GM21360 (cell line): ENCODE results near the gene FOXD2.

Experiments used
- ATAC-seq: cut with Tn5 transposase; IDR thresholded peaks from one replicate; pipeline ENCODE4 v1.9.1; 2021; ENCODE audit warnings: mild to moderate bottlenecking, moderate library complexity; ENCODE audit not compliant: unreplicated experiment

The FOXD2 gene

DNA sequence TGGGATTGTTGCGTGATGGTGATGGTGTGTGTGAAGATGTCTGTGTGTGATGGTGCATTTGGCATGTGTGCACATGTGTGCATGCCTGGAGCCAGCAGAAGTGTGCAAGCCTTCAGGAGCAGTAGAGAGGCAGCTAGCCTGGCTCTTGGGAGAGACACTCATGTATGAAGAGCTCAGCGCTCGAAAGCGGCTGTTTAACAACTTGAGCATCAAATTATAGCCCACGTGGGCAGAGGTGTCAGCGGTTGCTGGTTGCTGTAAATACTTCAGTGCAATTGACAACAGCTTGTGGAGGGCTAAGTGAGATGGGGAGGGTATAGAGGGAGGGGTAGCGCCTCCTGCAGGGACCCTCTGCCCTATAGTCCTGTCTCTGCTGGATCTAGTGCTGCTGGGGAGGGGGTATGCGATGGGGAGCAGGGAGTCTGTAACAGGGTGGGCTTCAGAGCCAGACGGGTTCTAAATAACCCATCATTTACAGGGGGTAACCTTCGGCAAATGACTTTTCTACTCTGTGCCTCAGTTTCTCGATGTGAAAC, 21.5 kb downstream of the FOXD2 start:
- no peak for ATAC-seq

DNA sequence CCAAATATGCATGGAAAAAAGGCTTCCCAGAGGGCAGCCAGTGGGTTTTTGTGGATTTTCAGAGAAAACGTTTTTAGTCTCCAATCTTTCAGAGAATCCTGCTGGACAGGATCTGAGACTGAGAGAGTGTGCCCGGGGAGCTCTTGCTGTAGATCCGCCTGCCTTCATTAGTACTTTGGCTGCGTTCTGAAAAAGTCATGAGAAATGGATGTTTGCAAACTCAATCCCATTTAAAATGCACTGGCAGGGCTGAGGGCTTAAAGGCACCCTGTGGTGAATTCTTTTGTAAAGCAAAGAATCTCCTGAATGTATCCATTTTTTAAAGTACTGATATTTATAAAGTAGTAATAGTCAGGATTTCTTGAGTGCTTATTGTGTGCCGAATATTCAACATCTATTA, 22.2 kb downstream of the FOXD2 start:
- no peak for ATAC-seq

DNA sequence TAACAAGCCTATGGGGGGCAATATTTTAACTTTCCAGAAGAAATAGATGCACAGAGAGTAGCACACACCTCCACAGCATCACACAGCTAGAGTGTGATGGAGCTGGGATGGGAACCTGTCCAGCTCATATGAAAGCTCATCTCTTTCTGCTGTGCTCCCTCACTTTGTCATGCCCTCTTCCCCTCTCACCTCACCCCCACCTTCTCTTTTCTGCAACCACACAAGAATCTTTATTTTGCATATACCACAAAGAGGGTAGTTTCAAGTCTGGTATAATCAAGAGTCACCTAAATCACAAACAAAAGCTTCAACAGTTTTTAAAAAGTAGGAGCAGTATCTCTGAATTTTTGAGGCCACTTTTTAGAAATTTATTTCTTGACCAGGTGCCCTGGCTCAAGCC, 22.6 kb downstream of the FOXD2 start:
- no peak for ATAC-seq

DNA sequence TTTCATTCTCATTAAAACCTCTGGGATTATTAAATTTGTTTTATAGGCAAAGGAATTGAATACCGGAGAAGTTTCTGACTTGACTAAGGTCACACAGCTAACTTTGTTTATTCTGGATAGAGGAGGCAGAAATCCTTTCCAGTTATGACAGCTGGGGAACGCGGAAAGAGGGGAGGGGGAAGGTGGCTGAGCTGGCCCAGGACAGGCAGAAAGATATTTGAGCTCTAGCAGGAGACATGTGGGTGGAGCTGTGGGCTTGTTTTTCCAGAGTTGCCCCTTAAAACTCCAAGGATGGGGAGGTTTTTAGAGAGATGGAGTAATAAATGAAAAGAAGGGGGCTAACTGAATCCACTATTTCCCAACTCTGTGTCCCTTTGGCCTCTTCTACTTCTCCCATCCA, 27.8 kb downstream of the FOXD2 start:
- no peak for ATAC-seq

DNA sequence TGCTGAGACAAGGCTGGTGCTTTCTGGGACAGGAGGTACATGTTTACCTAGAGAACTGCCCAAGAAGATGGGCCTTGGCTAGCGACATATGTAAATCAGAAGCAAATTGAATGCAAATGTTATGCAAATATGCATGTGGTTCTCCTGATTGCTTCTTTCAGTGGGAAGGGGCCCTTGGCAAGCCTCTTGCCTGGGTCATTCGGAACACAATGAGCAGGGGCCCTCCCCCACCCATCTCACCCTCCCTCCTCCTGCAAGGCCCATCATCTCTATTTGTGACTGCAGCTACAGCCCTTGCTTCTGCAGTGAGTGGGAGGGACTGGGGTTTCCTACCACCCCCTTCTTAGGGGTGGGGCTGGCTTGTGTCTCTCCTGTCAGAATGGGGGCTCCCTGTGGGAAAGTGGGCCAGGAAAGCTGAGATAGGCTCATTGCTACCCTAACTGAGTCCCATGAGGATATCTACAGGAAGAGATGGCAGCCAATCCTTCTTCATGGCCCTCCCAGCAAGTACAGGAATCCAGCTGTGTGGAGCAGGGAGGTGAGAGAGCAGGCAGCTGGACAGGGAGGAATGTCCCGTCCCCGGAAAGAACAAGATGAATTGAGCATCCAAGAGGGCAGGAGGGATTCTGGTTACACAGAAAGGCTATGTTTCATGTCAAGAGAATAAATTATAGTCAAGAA, 31.0 kb downstream of the FOXD2 start:
- ATAC-seq = no peak

DNA sequence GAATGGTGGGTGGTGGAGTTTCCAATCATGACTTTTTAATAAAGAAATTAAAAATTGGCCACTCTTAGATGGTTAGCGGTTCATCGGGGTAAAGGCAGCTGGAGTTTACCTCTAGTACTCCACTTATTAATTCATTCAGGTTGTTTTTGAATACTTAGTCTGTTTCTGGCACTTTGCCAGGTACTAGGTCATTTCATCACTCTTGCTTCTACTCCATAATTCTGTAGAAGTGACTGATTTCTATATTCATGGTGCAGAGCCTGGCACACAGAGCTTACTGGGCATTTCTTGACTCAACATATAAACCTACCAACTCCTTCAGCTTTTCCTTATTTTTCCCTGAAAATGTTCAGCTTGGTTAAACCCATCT, 31.5 kb downstream of the FOXD2 start:
- ATAC-seq = no peak

DNA sequence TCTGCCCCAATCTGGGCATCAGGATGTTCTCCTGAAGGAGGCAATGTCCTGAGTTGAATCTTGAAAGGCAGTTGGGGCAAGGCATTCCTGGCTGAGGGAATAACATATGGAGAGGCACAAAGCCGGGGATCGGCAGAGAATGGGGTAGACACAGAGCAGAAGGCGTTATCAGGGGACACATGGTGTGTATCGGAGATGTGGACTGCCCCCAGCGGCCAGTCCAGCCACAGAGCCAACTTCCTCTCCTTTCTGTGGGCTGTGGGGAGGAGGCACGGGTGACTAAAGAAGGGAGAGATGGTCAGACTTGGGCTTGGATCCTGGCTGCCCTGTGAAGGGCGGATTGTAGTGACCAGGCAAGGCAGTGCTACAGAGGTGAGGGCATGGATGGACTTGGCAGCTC, 32.1 kb downstream of the FOXD2 start:
- ATAC-seq = no peak

DNA sequence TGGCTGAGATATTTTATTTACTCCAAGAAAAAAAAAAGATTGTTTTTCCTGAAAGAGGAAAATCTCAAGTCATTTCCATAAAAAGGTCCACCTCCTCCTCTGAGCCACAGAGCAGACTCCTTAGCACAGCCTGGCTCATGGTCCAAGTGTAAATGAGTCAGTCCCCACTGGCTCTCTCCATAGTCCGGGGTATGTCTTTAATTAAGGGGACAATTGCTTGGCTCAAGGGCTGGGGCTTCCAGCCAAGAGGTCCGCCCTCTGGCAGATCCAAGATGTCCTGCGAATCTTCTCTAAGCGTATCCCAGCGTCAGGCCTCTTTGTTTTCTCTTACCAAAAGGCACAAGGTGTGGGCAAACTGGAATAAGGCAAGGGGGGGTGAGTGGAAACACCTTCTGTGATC, 33.3 kb downstream of the FOXD2 start:
- no peak for ATAC-seq

DNA sequence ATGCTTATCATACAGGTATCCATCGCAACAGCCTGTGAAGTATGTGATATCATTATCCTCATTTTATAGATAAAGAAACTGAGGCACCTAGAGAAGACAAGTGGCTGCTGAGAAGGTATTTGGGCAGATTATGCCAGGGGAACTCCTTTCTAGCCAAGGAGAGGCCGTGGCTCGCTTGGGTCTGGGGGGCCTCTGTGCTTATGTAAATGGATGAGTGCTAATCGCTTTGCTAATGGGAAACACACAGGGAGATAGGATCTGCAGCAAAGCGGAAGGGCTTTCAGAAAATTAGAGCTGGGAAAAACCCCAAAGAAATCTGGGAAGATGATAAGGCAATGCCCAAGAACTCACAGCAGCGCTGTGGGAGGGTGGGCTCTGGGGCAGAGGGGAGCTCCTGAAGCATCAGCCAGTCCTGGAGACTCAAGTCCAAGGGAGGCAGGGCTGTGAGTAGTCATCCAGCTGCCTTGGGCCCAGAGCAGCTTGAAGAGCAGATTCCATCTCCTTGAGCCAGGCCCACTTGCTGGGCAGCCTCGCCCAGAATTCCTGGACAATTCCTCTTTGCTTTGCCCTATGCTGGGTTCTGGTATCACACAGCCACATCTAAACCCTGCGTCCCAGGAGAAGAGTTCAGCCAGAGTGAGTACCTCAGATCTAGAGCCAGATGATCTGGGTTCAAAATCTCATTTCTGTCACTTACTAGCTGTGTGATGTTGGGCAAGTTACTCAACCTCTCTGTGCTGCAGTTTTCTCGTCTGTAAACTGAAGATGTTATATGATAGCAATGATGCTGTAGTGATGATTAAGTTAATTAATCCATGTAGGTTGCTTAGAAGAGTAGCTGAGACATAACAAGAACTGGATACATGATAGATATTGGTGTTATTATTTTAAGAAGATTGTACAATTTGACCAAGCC, 36.7 kb downstream of the FOXD2 start:
- no peak for ATAC-seq

DNA sequence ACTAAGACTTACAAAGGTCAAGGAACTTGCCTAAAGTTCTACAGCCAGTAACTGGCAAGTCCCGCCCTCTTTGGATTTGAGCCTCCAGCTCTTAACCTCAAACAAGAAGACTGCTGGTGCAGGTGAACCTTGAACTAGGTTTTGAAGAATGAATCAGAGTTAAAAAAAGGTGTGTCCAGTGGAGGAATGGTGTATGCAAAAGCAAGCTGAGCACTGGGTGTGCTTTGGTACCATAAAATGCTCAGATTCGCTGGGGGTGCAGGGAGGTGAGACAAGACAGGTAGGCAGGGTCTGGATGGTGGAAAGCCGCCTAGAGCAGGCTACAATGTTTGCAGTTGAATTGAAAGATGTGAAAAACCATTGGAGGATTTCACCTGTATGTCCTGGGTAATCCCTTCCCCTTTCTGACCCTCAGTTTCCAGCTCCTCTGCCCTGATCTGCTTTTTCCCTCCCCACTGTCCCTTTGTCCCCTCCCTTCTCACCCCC, 39.8 kb downstream of the FOXD2 start:
- ATAC-seq = no peak

DNA sequence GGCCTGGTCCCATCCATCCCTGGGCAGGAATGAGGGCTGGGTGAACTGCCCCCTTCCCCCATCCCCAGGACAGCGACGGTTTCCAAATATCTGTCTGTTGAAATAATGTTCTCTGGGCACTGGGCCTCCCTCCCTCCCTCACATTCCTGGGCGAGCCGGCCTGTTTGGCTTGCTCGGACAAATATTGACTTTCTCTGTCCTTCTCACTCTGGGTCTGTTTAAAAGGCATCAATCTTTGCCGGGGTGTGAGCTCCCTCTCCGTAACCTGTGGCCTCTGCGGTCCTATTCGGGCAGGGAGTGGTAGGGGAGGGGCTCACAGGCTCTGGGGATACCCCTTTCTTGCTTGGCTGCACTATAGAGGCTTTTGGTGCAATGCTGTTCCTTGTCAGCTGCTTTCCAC, 40.2 kb downstream of the FOXD2 start:
- ATAC-seq = no peak

DNA sequence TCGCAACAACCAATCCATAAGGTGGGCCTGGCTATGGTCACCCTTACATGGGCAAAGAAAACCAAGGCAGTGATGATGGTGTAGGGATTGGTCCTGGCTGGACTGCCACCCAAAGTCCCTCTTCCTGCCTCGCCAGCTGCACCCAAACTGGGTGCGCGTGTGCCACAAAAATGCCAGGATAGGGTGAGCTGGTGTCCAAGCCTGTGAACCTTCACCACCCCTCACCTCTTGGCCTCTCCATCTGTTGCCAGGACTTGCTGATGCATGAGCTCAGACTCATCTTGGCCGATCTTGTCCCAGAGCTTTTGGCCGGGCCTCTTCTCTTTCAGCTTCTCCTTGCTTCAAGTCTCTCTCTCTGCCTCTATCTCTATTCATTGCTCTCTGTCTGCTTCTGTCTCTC, 41.8 kb downstream of the FOXD2 start:
- ATAC-seq = no peak

DNA sequence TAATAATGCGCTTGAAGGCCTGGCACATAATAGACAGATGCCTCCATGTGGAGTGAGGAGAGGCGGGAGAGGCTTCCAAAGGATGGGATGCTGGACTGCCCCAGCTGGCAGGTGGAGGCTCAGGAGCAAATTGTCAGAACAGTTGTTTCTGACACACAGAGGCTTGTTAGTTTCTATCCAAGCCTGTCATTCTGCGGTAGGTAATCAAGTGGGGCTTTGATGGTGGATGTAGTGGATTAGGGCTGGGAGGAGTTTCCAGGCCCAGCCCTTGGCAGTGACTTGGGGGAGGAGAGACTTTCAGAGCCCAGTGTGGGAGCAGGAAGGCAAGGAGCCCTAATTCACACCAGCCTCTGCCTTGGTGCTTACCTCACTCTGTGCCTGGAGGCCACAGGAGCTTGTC, 44.1 kb downstream of the FOXD2 start:
- no peak for ATAC-seq

DNA sequence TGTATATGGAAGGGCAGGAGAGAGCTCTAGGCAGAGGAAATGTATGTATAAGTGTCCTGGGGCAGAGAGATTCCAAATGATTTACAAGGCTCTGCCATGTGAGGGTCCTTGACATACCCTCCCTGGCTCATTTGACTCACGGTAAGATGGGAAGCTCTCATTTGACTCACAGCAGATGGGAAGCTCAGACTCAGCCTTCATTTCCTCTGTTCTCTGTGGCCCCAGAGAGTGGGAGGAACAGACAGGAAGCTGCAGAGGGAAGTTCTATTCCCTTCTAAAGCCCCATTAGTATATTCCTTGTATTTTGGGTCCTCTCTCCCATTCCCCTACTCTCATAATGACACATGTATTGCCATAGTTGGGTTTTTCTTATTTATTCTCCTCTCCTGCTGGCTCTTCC, 44.9 kb downstream of the FOXD2 start:
- no peak for ATAC-seq

DNA sequence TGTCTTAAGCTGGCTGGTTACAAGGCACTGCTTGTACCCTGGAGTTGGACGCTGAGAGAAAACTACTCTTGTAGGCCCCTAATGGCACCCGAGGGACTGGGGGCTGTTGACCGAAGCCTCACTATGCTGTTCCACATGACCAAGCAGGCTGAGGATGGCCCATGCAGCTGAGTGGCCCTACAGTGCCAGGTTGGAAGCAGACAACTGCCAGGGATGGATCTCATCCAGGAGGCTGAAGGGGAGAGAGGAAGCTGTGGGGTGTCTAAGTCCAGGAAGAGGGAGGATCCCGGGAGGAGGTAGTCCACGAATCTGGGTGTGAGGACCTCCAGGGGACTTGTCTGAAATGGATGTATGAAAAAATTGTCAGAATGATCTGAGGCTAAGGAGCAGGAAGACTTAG, 45.8 kb downstream of the FOXD2 start:
- ATAC-seq = no peak

DNA sequence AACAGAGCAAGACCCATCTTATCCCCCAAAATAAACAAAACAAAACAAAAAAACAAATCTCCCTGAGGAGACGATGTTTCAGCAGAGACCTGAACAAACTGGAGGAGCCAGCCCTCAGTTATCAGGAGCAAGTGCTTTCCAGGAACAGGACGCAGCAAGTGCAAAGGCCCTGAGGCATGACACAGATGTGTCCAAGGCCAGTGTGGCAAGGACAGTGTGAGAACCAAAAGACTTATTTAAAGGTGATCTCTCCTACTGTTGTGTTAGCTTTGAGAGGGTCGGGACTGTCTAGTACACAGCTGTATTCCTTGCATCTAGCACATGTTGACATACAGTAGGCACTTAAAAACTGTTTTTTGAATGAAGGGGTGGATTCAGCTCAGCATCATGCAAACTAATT, 48.0 kb downstream of the FOXD2 start:
- ATAC-seq = no peak

DNA sequence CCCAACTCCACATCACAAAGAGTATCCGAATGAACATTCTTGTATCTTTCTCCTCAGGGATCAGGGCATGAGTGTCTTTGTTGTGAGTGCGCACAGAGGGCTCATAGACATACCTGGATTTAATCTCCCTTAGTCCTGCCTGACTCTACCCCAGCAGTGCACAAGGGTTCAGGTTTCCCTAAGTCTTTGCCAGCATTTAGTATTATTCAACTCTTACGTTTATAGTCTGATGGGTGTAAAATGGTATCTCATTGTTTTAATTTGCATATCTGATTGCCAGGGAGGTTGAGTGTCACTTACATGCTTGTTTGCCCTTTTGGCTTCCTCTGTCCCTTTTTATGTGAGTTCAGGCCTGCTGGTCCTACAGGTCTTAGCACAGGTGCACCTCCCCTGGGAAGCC, 49.5 kb downstream of the FOXD2 start:
- ATAC-seq = no peak

DNA sequence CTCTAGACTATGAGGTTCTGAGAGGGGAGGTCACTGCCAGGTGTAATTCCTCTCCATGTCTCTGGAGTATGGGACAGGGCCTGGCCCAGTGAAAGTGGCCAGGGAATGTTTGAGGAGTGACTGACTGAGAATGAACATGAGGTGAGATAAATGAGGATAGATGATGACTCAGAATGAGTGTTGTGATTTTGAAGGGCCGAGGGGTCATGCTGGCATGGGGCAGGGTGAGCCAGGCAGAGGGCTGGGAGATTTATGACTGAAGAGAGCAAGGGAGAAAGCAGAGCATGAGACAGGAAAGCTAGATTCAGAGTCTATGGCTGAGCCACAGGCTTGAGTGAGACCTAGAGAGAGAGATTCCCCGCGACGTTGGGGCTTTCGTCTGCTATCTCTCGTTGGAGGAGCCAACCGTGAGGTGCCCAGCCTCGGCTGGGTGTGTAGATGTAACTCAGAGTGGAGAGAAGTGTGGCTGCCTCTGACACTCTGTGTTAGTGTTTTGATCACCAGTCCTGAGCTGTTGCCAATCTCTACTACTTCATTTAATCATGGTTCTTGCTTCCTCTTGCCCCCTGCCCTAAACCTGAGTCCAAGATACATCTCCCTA, 50.1 kb downstream of the FOXD2 start:
- no peak for ATAC-seq
